MM.1S (cell line): ENCODE data around the gene NEURL1.

Source experiments
- DNase-seq: peaks from one replicate; pipeline ENCODE4 v3.0.0-alpha.2; 2015
- H2AFZ ChIP-seq: fragments of 300-600 bp; sonication (generic); 2 replicates; pipeline ENCODE4 v1.6.0; 2016; ENCODE audit warnings: antibody characterized with exemption, low read length
- H3F3A ChIP-seq: fragments of 300-600 bp; sonication (generic); 2 replicates; pipeline ENCODE4 v1.6.1; 2016; ENCODE audit warnings: mild to moderate bottlenecking, antibody characterized with exemption, low read length, moderate library complexity, mixed read lengths; ENCODE audit not compliant: insufficient read depth
- H3K27ac ChIP-seq: fragments of 300-600 bp; sonication (generic); 2 replicates; pipeline ENCODE4 v1.5.1; 2016; ENCODE audit warnings: mild to moderate bottlenecking, low read length
- H3K27me3 ChIP-seq: fragments of 300-600 bp; sonication (generic); replicated peaks from 2 replicates; pipeline ENCODE4 v1.6.0; 2016; ENCODE audit warnings: low read length; ENCODE audit not compliant: insufficient read depth
- H3K36me3 ChIP-seq: fragments of 300-600 bp; sonication (generic); replicated peaks from 2 replicates; pipeline ENCODE4 v1.6.1; 2016; ENCODE audit warnings: mild to moderate bottlenecking, low read length, mixed read lengths; ENCODE audit not compliant: insufficient read depth
- H3K4me1 ChIP-seq: fragments of 300-600 bp; sonication (generic); 2 replicates; pipeline ENCODE4 v1.6.1; 2016; ENCODE audit warnings: low read length, mixed read lengths
- H3K4me2 ChIP-seq: fragments of 300-600 bp; sonication (generic); 2 replicates; pipeline ENCODE4 v1.6.0; 2016; ENCODE audit warnings: low read depth, low read length
- H3K4me3 ChIP-seq: fragments of 300-600 bp; sonication (generic); 2 replicates; pipeline ENCODE4 v1.5.1; 2016; ENCODE audit warnings: low read length, mixed read lengths
- H3K79me2 ChIP-seq: fragments of 300-600 bp; sonication (generic); 2 replicates; pipeline ENCODE4 v1.6.1; 2016; ENCODE audit warnings: mixed run types, low read length, mixed read lengths
- H3K9ac ChIP-seq: fragments of 300-600 bp; sonication (generic); 2 replicates; pipeline ENCODE4 v1.6.1; 2016; ENCODE audit warnings: low read length, mixed read lengths
- H3K9me2 ChIP-seq: fragments of 300-600 bp; sonication (generic); replicated peaks from 2 replicates; pipeline ENCODE4 v1.6.1; 2016; ENCODE audit warnings: mild to moderate bottlenecking, low read length, mixed read lengths; ENCODE audit not compliant: insufficient read depth
- H3K9me3 ChIP-seq: fragments of 300-600 bp; sonication (generic); replicated peaks from 2 replicates; pipeline ENCODE4 v1.6.1; 2016; ENCODE audit warnings: mild to moderate bottlenecking, low read length, mixed read lengths; ENCODE audit not compliant: insufficient read depth
- H4K20me1 ChIP-seq: fragments of 300-600 bp; sonication (generic); 2 replicates; pipeline ENCODE4 v1.6.1; 2016; ENCODE audit warnings: mild to moderate bottlenecking, low read length, moderate library complexity, mixed read lengths; ENCODE audit not compliant: insufficient read depth
- CTCF ChIP-seq: fragments of 300-600 bp; sonication (generic); IDR thresholded peaks from 2 replicates; pipeline ENCODE4 v1.5.1; 2016; ENCODE audit warnings: antibody characterized with exemption, low read length, mixed read lengths
- EZH2 ChIP-seq: fragments of 300-600 bp; sonication (generic); optimal IDR thresholded peaks from 2 replicates; pipeline ENCODE3; 2017; ENCODE audit warnings: low read depth, mild to moderate bottlenecking, antibody characterized with exemption, low read length, mixed read lengths
- EZH2phosphoT487 ChIP-seq: fragments of 300-600 bp; sonication (generic); IDR thresholded peaks from 2 replicates; pipeline ENCODE4 v1.6.1; 2018; ENCODE audit warnings: antibody characterized with exemption, low read length

The NEURL1 gene

GRCh38 chr10:103506061-103506460, 12.6 kb downstream of the NEURL1 start:
- Histone ChIP-seq H3K27ac (no peak overlapping the region), H3K9me3 (no peaks in the 10 kb centered on the region), H3K4me2 (no peak overlapping the region), H3K9ac (no peak overlapping the region), H3K79me2 (peaks cover 24% of the 10 kb centered on the region), H3F3A (peaks cover 27% of the 10 kb centered on the region), H2AFZ (no peak overlapping the region), H3K4me3 (no peak overlapping the region), H4K20me1 (no peaks in the 10 kb centered on the region), H3K27me3 (no peaks in the 10 kb centered on the region), H3K9me2 (no peaks in the 10 kb centered on the region), H3K4me1 (peaks cover 60% of the 10 kb centered on the region), H3K36me3 (no peaks in the 10 kb centered on the region)
- no peak for DNase-seq
- no peak for TF ChIP-seq EZH2
- TF ChIP-seq EZH2phosphoT487, result no peak

GRCh38 chr10:103507235-103508191, 14.0 kb downstream of the NEURL1 start:
- Histone ChIP-seq H3K9me2 (no peaks in the 10 kb centered on the region), H3K4me1 (peaks cover 48% of the 10 kb centered on the region), H3K36me3 (no peaks in the 10 kb centered on the region), H3K27me3 (peaks cover 11% of the 10 kb centered on the region), H2AFZ (no peak overlapping the region), H3K9me3 (no peaks in the 10 kb centered on the region), H3K4me3 (no peak overlapping the region), H3F3A (peaks cover 23% of the 10 kb centered on the region), H3K79me2 (peaks cover 16% of the 10 kb centered on the region), H3K4me2 (peak overlapping the region; percentile 15; the same call in 1 of the 2 replicates), H4K20me1 (no peaks in the 10 kb centered on the region), H3K9ac (peak overlapping the region; percentile 27; the same call in 1 of the 2 replicates), H3K27ac (peak overlapping the region; percentile 68)
- TF ChIP-seq CTCF (peak; percentile 41), EZH2phosphoT487 (no peak)
- DNase-seq, result peak; percentile 77

- no peaks in the 10 kb centered on the region for H3K9me3 ChIP-seq
- H2AFZ ChIP-seq, result no peak overlapping the region
- H3K79me2 ChIP-seq, result peaks cover 6% of the 10 kb centered on the region; the same call in 1 of the 2 replicates
- H3K36me3 ChIP-seq, result no peaks in the 10 kb centered on the region
- no peak overlapping the region for H3K9ac ChIP-seq
- H3K4me1 ChIP-seq, result peaks cover 38% of the 10 kb centered on the region
- peaks cover 24% of the 10 kb centered on the region for H3K27me3 ChIP-seq
- no peak for TF ChIP-seq EZH2
- TF ChIP-seq EZH2phosphoT487, result no peak
- no peak for TF ChIP-seq CTCF
- no peaks in the 10 kb centered on the region for H3K9me2 ChIP-seq
- no peaks in the 10 kb centered on the region for H4K20me1 ChIP-seq
- H3K4me2 ChIP-seq, result no peak overlapping the region
- no peak overlapping the region for H3K4me3 ChIP-seq
- H3K27ac ChIP-seq, result no peak overlapping the region
- H3F3A ChIP-seq, result peaks cover 14% of the 10 kb centered on the region
- DNase-seq, result no peak
Measured at GRCh38 chr10:103510046-103510685, 16.7 kb downstream of the NEURL1 start.
